ENCODE results near the gene TSKS.
"Not testable (repeated sequence)": the region's sequence is repeated elsewhere in the genome, so short reads cannot be mapped to it uniquely, and the experiment has no call there.

Gene TSKS

DNA sequence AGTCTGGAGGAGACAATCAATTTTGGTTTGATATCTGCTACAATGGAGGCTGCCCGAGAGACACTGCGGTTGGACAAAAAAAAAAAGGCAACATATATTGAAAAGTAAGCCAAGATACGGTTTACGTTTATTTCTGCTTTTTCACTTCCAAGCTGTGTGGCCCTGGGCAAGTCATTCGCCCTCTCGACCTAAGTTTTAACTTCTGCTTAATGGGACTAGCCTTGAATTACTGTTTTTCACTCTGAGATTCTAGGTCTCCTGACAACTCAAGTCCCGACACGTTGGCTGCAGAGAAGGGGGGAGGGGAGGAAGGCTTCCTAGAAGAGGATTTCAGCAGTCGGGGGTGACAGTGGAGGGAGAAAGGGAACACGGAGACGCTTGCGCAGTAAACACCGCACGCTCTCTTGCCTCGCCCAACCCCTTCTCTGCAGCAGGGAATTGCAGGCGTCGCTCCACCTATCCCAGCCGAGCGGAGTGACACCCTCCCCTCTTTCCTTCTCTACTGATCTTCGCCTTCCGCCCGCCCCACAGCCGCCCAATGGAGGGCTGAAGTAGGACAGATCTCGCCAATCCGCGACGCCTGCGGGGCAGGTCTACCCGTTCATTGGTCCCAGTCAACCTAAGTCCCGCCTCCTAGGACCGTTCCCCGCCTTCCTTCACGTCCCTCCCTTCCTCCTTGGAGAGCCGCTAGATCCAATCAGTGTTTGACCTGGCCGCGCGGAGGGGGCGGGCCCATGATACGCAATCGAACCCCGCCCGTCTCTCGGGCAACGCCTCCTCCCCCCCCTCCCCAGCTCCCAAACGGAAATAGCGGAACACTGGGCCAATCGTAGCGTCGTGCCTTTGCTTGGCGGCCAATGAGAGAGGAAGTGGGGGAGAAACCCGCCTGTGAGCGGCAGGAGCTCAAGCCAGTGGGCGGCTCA, 3.2 kb upstream of the TSKS start:
- peak; percentile 100 for DNase-seq

DNA sequence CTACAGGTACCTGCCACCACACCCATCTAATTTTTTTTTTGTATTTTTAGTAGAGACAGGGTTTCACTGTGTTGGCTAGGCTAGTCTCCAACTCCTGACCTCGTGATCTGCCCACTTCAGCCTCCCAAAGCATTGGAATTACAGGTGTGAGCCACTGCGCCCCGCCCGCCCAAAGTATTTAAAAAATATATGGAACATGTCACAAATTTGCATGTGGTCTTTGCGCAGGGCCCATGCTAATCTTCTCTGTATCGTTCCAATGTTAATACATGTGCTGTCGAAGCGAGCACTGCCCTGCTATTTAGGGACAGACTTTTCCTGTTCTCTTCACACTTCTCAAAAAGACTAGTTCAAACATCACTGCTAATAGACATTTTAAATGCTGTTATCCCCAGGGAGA, 1.2 kb upstream of the TSKS start:
- DNase-seq = no peak

DNA sequence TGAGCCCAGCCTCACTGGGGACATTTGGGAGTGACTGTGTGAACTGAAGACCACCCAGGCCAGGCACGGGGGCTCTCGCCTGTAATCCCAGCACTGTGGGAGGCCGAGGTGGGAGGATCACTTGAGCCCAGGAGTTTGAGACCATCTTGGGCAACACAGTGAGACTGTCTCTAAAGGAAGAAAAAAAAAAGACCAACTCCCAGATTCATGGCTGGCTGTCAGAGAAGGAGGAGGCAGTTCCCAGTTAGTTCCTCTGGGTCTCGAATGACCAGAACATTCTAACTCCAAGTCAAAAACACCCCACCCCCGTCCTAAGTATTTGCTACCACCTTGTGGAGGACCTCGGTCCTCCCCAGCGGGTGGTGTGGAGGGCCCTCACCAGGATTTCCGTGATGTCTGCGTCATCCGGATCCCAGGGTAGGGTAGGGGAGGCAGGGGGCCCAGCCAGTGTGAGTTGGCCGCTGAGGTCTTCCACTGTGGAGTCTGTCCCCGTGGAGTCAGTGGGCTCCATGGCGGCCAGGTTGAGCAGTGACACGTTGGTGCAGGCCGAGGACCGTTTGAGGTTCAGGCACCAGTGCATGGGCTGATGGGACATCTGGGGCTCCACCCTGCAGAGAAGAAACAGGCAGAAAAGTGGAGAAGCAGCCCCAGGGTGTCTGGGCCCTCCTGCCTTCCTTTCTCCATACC, 1.3 kb downstream of the TSKS start:
- DNase-seq = no peak

DNA sequence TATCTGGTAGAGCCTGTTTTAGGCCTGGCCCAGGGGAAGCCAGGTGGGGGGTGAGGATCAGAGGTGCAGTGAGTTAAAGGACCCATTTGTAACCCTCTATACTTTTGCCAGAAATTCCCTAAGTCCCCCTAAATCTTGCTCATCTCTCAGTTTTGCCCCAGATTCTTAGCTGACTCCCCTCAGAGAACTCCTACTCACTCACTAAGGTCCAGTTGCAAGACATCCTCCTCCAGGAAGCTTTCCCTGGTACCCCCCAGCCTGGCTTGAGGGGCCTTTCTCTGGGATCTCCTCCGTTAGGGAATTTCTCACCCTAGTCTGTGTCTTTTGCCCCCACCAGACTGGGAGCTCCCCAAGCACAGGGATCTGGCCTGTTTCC, 1.9 kb downstream of the TSKS start:
- DNase-seq = no peak

DNA sequence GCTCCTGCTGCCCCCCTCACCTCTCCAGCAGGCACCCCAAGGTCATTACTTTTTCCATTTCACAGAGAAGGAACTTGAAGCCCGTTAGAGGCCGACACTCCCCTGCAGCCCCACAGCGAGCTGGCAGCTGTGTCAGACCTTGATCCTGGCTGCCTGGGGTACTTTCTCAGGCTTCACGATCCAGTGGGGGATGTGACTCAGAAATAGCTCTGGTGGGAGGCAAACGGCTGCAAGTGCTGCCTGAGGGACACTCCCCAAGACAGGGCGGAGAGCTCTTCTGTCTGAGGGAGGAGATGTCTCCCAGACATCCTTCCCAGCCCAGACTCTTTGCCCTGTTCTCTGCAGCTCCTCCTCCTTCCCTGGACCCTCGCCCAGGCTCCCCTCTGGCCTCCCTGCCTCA, 4.8 kb downstream of the TSKS start:
- DNase-seq = no peak

DNA sequence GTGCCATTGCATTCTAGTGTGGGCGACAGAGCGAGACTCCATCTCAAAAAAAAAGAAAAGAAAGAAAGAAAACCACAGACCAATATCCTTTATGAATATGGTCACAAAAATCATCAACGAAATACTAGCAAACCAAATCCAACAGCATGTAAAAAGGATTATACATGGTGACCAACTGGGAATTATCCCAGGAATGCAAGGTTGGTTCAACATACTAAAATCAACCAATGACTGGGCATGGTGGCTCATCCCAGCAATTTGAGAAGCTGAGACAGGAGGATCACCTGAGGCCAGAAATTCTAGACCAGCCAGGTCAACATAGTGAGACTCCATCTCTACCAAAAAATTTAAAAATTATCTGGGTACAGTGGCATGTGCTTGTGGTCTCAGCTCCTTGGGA, 7.2 kb downstream of the TSKS start:
- DNase-seq = no peak

DNA sequence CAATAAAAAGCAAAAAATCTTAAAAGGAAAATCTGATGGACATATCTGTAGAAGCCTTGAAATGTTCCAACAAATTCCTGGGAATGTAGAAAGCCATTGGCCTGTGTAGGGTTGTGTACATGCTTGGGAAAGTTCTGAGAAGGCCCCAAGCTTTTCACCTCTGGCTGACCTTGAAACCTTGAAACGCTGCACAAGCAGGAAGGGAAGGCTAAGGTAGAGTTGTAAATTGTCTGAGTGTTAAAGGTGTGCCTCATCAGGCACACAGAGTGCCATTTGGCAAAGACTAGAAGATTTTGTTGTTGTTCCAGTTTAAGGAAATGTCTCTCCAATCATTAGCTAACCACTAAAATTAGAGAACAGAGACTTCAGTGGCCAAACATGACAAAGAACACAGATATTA, 10.4 kb downstream of the TSKS start:
- DNase-seq = no peak

DNA sequence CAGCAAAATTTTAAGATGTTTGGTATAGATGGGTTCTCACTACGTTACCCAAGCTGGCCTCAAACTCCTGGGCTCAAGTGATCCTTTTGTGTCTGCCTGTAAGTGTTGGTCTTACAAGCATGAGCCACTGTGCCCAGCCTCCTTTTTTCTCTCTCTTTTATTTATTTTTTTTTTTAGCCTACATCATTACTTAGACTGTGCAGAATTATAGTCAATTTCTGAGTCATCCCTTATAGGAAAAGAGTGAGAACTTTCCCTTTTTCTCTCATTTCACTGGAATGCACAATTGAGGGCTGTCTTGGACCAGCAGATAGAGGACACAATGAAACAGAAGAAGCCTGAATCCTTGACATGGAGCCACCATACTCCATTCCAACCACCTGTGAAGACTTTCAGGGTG, 13.3 kb downstream of the TSKS start:
- no peak for DNase-seq

DNA sequence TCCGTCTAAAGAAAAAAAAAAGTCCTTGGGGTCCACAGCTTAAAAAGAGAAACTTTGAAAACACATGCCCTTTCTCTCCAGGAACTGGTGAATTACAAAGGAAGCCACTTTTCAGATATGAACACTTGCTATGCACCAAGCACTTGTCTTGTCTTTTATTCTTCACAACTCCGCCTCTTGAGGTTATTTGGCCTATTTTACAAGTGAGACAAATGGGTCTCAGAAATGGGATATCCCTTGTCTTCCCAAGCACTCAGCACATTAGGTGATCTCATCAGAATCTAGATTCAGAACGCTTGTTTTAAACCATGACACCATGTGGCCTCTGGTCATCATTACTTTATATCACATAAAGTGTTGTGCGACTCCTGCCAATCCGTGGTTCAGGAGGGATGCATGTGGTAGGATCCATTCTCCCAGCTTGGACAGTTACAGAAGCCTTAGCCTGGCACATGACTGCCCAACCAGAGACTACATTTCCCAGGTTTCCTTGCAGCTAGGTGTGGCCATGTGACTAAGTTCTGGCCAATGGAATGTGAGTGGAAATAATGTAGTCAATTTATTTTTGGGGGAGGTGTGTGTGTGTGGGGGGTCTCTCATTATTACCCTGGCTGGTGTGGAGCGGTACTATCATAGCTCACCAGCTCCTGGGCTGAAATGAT, 13.9 kb downstream of the TSKS start:
- DNase-seq = no peak

DNA sequence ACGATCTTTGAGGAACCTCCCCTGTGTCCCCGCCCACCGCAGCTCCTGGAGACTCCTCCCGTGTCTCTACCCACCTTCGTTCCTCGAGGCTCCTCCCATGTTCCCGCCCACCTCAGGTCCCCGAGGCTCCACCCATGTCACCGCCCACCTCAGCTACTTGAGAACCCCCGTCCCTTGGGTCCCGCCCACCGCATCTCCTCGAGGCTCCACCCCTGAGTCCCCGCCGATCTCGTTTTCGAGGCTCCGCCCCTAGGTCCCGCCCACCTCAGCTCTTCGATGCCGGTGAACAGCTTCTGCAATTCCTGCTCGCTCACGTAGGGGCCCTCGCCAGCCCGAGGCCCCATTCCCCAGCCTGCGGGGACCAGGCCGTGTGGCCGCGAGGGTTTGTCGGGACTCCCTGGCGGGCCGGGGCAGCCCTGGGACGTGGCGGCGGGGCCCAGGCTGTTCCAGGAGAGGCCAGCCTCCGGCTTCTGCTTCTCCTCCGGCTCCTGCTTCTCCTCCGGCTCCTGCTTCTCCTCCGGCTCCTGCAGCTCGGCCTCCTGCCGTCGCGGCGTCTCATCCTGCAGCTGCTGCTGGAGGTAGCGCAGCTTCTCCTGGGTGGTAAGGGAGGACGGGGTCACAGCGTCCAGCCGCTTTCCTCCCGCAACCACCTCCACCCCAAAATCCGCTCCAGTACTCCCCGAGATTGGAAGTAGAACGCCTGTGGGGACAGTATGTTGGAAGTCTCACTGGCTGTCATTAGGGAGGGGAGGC, 16.7 kb downstream of the TSKS start:
- DNase-seq = no peak

DNA sequence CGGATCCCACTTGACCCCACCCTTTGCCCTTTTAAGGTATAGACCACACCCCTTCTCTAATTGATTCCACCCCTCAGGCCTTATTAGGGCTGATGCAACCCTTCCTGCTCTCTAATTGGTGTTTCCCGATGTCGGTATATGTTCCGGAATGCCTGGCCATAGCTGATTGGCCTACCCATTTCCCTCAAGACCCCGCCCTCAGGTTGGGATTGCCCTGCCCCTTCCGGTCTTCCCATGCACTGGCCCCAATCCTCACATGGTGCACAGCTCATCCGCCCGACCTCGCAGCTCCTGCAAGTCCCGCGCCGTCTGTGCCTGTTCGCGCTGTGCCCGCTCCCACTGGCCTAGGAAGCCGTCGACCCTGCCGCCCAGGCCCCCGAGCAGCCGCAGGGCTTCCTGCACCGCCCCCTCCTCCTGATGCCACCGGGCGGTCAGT, 18.1 kb downstream of the TSKS start:
- DNase-seq = no peak

DNA sequence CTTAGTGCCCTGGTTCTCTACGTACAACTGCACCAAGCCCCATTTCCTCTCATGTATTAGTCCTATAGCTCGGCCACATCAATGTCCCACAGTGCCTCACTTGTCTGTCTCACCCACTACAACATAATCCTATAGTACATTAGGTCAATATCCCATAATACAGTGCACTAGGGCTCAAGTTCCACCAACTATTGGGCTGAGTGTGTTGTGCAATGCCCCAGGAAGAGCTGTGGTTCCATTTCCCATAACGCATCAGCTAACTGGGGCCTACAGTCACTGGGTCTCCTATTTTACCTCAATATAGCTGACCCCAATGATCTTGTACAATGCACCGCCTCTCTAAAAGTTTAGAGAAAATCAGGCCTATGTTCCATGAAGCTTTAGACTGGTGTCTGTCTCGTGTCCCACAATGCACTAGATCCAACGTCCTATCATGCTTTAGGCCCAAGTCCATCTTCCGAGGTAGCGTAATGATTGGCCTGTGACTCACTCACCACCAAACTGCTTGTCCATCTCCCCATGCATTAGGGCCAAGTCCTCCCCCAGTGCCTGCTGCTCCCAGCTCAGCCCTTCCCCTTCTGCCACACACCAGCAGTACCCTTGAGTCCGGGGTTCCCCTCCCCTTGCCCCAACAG, 21.8 kb downstream of the TSKS start:
- no peak for DNase-seq

DNA sequence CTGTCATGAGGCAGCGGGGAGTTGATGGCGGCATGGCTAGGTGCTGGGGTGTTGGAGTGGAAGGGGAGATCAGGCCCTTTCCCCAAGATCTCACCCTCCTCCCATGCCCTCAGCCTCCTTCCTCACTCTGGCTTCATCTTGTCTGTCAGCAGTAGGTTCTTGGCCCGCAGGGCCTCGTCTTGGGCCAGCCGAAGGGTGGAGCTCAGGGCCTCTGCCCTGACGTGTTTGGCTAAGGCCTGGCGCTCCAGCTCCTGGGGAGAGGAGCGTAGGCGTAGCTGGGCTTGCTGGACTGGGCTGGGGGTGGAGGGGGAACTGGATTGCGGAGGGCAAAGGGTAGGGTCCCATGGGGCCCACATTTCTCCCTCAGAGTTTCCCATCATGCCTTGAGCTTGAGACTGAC, 23.2 kb downstream of the TSKS start:
- no peak for DNase-seq

DNA sequence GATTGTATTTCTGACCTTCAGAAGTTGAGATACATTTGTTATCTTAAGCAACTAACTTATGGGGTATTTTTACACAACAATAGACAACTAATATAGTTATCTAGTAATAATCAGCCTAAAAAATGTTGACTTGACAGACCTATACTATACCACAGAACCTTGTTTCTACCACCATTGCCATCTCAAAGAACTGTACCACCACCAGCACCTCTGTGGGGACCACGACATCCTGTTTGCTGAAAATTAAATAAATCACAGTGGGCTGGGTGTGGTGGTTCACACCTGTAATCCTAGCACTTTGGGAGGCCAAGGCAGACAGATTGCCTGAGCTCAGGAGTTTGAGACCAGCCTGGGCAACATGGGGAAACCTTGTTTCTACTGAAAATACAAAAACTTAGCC, 24.0 kb downstream of the TSKS start:
- no peak for DNase-seq

DNA sequence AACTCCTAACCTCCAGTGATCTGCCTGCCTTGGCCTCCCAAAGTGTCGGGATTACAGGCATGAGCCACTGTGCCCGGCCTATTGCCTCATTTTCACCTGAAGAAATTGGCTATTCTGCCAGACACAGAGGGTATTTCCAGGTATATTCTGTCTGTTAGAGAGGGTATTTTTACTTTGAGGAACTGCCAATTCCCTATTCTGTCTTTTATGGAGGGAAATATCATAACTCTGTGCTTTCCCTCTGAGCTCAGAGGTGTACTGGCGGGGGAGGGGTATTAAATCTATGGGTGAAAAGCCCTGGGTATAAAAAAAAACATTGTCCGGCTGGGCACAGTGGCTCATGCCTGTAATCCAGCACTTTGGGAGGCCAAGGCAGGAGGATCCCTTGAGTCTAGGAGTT, 24.8 kb downstream of the TSKS start:
- no peak for DNase-seq

DNA sequence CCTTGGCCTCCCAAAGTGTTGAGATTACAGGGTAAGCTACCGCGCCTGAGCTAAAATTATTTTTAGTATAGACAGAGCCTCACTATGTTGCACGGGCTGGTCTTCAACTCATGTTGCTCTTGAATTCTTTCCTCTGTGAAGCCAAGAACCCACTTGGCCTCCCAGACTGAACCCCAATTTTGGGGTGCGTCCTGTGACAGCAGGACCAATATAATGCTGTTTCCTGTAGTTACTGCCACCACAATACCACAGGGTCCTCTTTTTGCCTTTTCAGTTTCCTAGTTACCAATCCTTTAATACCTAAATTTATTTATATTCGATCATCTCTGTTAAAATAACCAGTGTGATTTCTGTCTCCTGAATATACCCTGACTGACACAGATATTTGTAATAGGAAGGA, 32.9 kb downstream of the TSKS start:
- DNase-seq = no peak

DNA sequence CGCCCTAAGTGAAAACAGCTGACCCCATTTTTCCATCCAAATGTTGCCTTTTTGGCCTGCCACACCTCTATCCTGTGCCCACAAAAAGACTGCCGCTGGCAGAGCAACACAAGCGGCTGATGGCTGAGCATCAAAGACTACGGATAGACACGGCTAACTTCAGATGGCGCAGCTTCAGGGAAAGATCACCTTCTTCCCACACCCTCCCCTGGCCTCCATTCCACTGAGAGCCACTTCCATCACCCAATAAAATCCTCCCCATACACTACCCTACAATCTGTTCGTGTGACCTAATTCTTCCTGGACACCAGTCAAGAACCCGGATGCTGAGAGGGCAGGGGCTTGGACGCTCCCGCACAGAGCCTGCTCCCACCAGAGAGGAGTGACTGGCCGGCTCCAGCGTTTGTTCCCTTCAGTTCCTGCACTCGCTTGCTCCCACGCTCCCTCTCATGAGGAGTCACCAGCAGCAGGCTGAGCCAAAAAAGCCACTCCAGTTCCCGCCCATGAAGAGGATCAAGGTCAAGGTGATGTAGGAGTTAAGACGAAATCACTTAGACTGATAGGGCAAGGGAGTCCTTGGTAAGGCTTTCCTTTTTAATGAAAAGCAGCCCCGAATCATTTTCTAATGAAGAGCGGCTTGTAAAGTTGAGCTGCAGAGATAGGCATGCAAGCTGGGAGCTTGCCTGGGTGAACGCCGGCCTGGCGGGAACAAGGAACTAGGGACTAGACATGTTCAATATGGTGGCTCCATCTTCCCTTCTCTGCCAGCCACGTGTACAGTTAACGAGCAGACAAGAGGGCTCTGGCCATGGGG, 35.7 kb downstream of the TSKS start:
- no peak for DNase-seq

DNA sequence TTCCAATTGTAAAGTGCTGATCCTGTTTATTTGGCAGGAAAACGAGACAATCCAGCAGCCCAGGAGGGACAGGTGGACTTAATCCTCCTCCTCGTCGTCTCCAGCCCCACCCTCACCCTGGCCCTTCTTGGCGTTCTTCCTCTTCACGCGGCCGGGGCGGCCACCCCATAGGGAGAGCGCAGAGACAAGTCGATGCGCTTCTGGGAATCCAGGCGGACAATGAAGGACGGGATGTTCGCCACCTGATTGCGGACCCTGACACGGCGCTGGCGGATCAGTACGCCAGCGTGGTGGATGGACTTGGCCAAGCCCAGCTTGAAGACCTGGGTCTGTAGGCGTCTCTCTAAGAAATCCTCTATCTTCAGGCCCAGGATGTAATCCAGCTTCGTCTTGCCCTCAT, 43.7 kb downstream of the TSKS start:
- not testable (repeated sequence) for DNase-seq

DNA sequence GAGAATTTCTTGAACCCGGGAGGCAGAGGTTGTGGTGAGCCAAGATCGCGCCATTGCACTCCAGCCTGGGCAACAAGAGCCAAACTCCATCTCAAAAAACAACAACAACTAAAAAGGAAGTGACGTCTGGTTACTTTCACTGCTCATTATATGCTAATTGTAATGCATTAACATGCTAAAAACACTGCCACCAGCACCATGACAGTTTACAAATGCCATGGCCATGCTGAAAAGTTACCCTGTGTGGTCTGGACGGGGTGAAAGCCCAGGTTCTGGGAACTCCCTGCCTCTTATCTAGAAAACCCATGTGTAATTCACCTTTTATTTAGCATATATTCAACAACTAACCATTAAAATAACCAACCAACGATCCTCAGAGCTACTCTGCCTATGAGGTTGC, 44.1 kb downstream of the TSKS start:
- no peak for DNase-seq

DNA sequence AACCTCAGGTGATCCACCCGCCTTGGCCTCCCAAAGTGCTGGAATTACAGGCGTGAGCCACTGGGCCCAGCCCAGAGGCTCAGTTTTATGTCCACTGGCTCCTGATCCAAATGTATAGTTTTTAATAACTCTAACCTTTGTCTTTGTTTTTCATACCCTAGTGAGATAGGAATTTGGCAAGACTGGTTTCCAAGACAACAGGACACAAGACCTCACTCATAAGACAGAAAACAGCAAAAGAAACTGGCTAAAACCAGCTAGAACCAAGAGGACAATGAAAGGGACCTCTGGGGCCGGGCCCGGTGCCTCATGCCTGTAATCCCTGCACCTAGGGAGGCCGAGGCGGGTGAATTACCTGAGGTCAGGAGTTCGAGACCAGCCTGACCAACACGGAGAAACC, 44.6 kb downstream of the TSKS start:
- DNase-seq = no peak

DNA sequence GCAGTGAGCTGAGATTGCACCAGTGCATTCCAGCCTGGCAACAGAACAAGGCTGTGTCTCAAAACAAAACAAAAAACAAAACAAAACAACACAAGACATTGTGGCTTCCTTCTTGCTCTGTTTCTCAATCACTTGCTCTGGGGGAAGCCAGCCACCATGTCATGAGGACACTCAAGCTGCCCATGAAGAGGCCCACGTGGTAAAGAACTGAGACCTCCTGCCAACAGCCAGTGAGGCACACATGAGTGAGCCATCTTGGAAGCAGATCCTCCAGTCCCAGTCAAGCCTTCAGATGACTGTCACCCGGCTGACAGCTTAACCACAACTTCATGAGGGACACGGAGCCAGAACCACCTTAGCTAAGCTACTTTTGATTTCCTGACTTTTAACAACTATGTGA, 47.0 kb downstream of the TSKS start:
- DNase-seq = no peak
